HCT116 (cell line): Measurements from ENCODE around the gene RETREG1. TPM values are rescaled to one million over a fixed set of nuclear protein-coding genes. Genes with fewer than 3 reads are reported as not detected.

Experiments used
- ATAC-seq: fragments of 200-7000 bp; cut with Tn5 transposase; 2 replicates; pipeline ENCODE4 v1.9.1; 2020; ENCODE audit warnings: mild to moderate bottlenecking, moderate library complexity
- BruUV-seq: library from RNA; stranded (reverse); fragments of 400-500 nt; replicated peaks from 2 replicates; lab custom pipeline; 2021; lab: Mats Ljungman, UMichigan
- CTCF ChIA-PET: fragments of 300-600 bp; sonication (Branson Sonifier 250); formaldehyde crosslinking; loops from one replicate; lab custom pipeline; 2021; ENCODE audit warnings: antibody characterized with exemption; lab: Charles Lee
- POLR2A ChIA-PET: fragments of 300-600, 350-600 bp; sonication (Branson Sonifier 250); formaldehyde crosslinking; loops from one replicate; lab custom pipeline; 2021; ENCODE audit warnings: antibody characterized with exemption; lab: Charles Lee
- RAD21 ChIA-PET, 2 experiments: fragments of 300-600 bp; sonication (Branson Sonifier 250); formaldehyde crosslinking; loops; one replicate each; lab custom pipeline; 2023; ENCODE audit warnings: low total read pairs in 2 of 2; ENCODE audit not compliant: uncharacterized antibody in 2 of 2, unreplicated experiment in 2 of 2, low non-redundant PET in 1 of 2; lab: Charles Lee
- DNase-seq: peaks from one replicate; pipeline ENCODE4 v3.0.0-alpha.2; 2010; ENCODE audit warnings: low read depth, low spot score
- H2AFZ ChIP-seq: fragments of 200-600 bp; shearing (Covaris generic), sonication (generic); 2 replicates; pipeline ENCODE4 v1.6.1; 2017; ENCODE audit warnings: low read depth, mixed run types, mixed read lengths, antibody characterized with exemption, low read length; ENCODE audit not compliant: poor library complexity, severe bottlenecking
- H3K27ac ChIP-seq: 2 replicates; pipeline ENCODE4 v1.5.1; 2012; ENCODE audit warnings: low read depth, low read length
- H3K27me3 ChIP-seq: fragments of 200-600 bp; sonication (generic); 2 replicates; pipeline ENCODE4 v1.6.1; 2016; ENCODE audit warnings: mixed run types, low read length, mixed read lengths; ENCODE audit not compliant: insufficient read depth
- H3K36me3 ChIP-seq, 2 experiments: fragments of 200-500 bp in 1 of 2; fragments of 200-600 bp in 1 of 2; sonication (Bioruptor generic) in 1 of 2; sonication (generic) in 1 of 2; 2 replicates each; pipeline versions ENCODE4 v1.5.1 to v1.6.1; 2014 to 2016; ENCODE audit warnings: low read length in 2 of 2, inconsistent platforms in 1 of 2, mixed read lengths in 1 of 2, mixed run types in 1 of 2; ENCODE audit not compliant: insufficient read depth in 2 of 2, control insufficient read depth in 1 of 2
- H3K4me1 ChIP-seq, 2 experiments: fragments of 200-600 bp in 1 of 2; sonication (generic) in 1 of 2; 2 replicates each; pipeline versions ENCODE4 v1.5.1 to v1.6.1; 2012 to 2017; ENCODE audit warnings: low read length in 2 of 2, inconsistent platforms in 1 of 2, mild to moderate bottlenecking in 1 of 2, mixed read lengths in 1 of 2, mixed run types in 1 of 2, moderate library complexity in 1 of 2; ENCODE audit not compliant: insufficient read depth in 2 of 2, control insufficient read depth in 1 of 2
- H3K4me2 ChIP-seq: fragments of 200-600 bp; sonication (generic); 2 replicates; pipeline ENCODE4 v1.6.1; 2017; ENCODE audit warnings: mixed run types, low read length, mixed read lengths
- H3K4me3 ChIP-seq, 2 experiments: fragments of 200-600 bp in 1 of 2; sonication (generic) in 1 of 2; replicated peaks in 1 of 2; 2 replicates each; pipeline ENCODE4 v1.5.1; 2011 to 2016; ENCODE audit warnings: low read length in 2 of 2, control low read depth in 1 of 2, low read depth in 1 of 2, mild to moderate bottlenecking in 1 of 2, mixed read lengths in 1 of 2, mixed run types in 1 of 2
- H3K79me2 ChIP-seq: fragments of 200-600 bp; sonication (generic); 2 replicates; pipeline ENCODE4 v1.6.1; 2017; ENCODE audit warnings: mild to moderate bottlenecking, mixed run types, low read length, moderate library complexity, mixed read lengths; ENCODE audit not compliant: insufficient read depth
- H3K9ac ChIP-seq: fragments of 200-600 bp; sonication (generic); 2 replicates; pipeline ENCODE4 v1.6.1; 2016; ENCODE audit warnings: low read length, mixed read lengths
- H3K9me2 ChIP-seq: fragments of 200-600 bp; sonication (generic), shearing (Covaris generic); 2 replicates; pipeline ENCODE4 v1.6.1; 2017; ENCODE audit warnings: mixed run types, mild to moderate bottlenecking, moderate library complexity; ENCODE audit not compliant: insufficient read depth
- H3K9me3 ChIP-seq, 2 experiments: fragments of 200-500 bp in 1 of 2; fragments of 200-600 bp in 1 of 2; sonication (Bioruptor generic) in 1 of 2; sonication (generic) in 1 of 2; 2 replicates each; pipeline ENCODE4 v1.6.1; 2014 to 2017; ENCODE audit warnings: low read length in 2 of 2, mixed read lengths in 2 of 2, inconsistent platforms in 1 of 2, low read depth in 1 of 2, mild to moderate bottlenecking in 1 of 2, mixed run types in 1 of 2, moderate library complexity in 1 of 2; ENCODE audit not compliant: control insufficient read depth in 1 of 2, insufficient read depth in 1 of 2
- H4K20me1 ChIP-seq: fragments of 200-600 bp; sonication (generic), shearing (Covaris generic); 2 replicates; pipeline ENCODE4 v1.6.1; 2017; ENCODE audit warnings: mixed run types, mild to moderate bottlenecking, moderate library complexity; ENCODE audit not compliant: insufficient read depth
- CEBPB ChIP-seq: IDR thresholded peaks from 2 replicates; pipeline ENCODE4 v1.6.1; 2012; ENCODE audit warnings: low read depth
- EGR1 ChIP-seq: IDR thresholded peaks from 2 replicates; pipeline ENCODE4 v1.6.1; 2012; ENCODE audit warnings: low read depth
- EZH2phosphoT487 ChIP-seq: fragments of 200-600 bp; IDR thresholded peaks from 2 replicates; pipeline ENCODE4 v1.6.1; 2018; ENCODE audit warnings: antibody characterized with exemption, borderline replicate concordance
- JUND ChIP-seq: IDR thresholded peaks from 2 replicates; pipeline ENCODE4 v1.6.1; 2012
- RAD21 ChIP-seq: IDR thresholded peaks from 2 replicates; pipeline ENCODE4 v1.6.1; 2012; ENCODE audit warnings: low read depth, mild to moderate bottlenecking
- REST ChIP-seq: IDR thresholded peaks from 2 replicates; pipeline ENCODE4 v1.6.1; 2012; ENCODE audit warnings: low read depth
- SP1 ChIP-seq: IDR thresholded peaks from 2 replicates; pipeline ENCODE4 v1.6.1; 2012; ENCODE audit warnings: low read depth
- YY1 ChIP-seq: IDR thresholded peaks from 2 replicates; pipeline ENCODE4 v1.6.1; 2011; ENCODE audit warnings: low read length, low read depth, moderate library complexity, mild to moderate bottlenecking; ENCODE audit not compliant: insufficient replicate concordance; ENCODE audit errors: extremely low read depth
- ZFX ChIP-seq: fragments of 450-650 bp; IDR thresholded peaks from 2 replicates; pipeline ENCODE4 v1.6.1; 2017
- ZNF274 ChIP-seq: fragments of 200-500 bp; sonication (Bioruptor generic); IDR thresholded peaks from 2 replicates; pipeline ENCODE4 v1.6.1; 2014; ENCODE audit warnings: mild to moderate bottlenecking, low read depth, low read length, inconsistent platforms
- intact Hi-C: fragments of 100-400 bp; cut with micrococcal nuclease; formaldehyde crosslinking; loops from 2 replicates; pipeline ENCODE4 v1.10.0; 2022
- total RNA-seq: library from RNA; stranded (reverse); gene quantifications from one replicate; pipeline ENCODE4 v1.2.1, GENCODE V29; 2021; ENCODE audit not compliant: unreplicated experiment
- TF ChIP-seq, protein P1 (sequence below): IDR thresholded peaks from 2 replicates; pipeline ENCODE4 v1.6.1; 2012
- TF ChIP-seq, protein P2 (sequence below): IDR thresholded peaks from 2 replicates; pipeline ENCODE4 v1.6.1; 2011; ENCODE audit warnings: mild to moderate bottlenecking, low read length, moderate library complexity; ENCODE audit not compliant: insufficient replicate concordance; ENCODE audit errors: extremely low read depth

Gene RETREG1
- total RNA-seq, 1 experiment from 2014 or later: 6.0 TPM

DNA sequence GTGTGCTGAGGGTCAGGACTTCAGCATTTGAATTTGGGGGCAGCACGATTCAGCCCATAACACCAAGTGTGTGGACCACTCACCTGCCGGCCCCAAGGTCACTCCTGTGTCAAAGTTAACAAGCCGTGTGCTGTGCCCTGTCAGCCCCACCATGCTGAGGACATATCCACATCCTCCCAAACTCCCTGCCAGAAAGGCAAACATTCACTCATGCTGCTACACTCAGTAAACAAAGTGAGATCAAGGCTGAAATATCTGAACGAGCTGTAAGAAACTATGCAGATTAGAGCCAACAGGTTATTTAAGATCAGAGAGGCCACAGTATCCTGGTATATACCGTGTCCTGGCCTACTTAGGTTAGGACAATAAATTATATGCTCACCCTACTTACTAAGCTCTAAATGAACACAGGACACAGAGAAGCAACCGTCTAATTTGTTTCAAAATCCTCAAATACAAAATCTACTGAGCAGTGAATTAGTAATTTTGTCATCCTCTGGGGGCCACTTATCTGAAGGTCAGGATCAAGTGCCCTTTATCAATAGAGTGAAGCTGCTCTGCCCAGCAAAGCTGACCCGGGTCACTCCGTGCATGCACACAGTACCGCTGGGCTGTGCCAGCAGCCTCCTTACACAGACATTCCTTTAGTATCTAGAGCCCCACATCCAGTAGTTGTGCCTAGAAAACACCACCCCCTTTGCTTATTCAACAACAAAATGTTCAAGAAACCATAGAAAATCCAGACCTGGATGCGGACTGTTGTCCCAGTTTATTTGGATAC is 28.2 kb downstream of the RETREG1 start:
- Histone ChIP-seq H3K79me2 (no peaks in the 10 kb centered on the region), H3K9me3 (no peaks in the 10 kb centered on the region), H4K20me1 (no peaks in the 10 kb centered on the region), H2AFZ (no peak overlapping the region), H3K4me2 (no peak overlapping the region), H3K9me2 (no peaks in the 10 kb centered on the region), H3K36me3 (no peaks in the 10 kb centered on the region)
- ChIA-PET POLR2A (no interaction called here), RAD21 (no interaction called here)
- intact Hi-C loops: no loop called here
- no peak for DNase-seq
- ATAC-seq: no peak
- TF ChIP-seq ZNF274: no peak
- TF ChIP-seq, all 23 proteins: peak for 0
- H3K4me3 ChIP-seq: no peak overlapping the region
- CTCF ChIA-PET: no interaction called here
- no TSS peak for BruUV-seq
- H3K27ac ChIP-seq: no peak overlapping the region
- H3K9ac ChIP-seq: no peak overlapping the region
- H3K4me1 ChIP-seq: no peaks in the 10 kb centered on the region; a peak in 1 of 4 replicates
- no peaks in the 10 kb centered on the region for H3K27me3 ChIP-seq

DNA sequence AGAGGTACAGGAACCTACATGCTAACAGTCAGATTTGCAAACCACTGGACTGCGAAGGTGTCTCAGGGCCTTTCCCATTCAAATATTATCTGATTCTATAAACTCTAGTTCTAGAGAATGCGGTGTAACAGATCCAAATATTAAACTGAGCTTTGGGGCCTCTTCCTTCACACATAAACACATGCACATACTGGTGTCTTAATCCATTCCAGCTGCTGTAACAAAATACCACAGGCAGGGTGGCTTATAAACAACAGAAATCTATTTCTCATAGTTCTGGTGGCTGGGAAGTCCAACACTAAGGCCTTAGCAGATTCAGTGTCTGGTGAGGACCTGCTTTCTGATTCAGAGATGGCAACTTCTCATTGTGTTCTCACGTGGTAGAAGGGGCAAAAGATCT is 30.2 kb downstream of the RETREG1 start:
- Histone ChIP-seq H3K4me1 (no peaks in the 10 kb centered on the region), H3K4me2 (no peak overlapping the region), H3K9me3 (no peaks in the 10 kb centered on the region), H3K4me3 (no peak overlapping the region), H3K36me3 (no peaks in the 10 kb centered on the region), H4K20me1 (no peaks in the 10 kb centered on the region), H2AFZ (no peak overlapping the region), H3K79me2 (no peaks in the 10 kb centered on the region), H3K9ac (no peak overlapping the region), H3K9me2 (no peaks in the 10 kb centered on the region), H3K27ac (no peak overlapping the region), H3K27me3 (no peaks in the 10 kb centered on the region)
- CTCF ChIA-PET: no interaction called here
- intact Hi-C loops: no loop called here
- no peak for DNase-seq
- TF ChIP-seq, protein P1, sequence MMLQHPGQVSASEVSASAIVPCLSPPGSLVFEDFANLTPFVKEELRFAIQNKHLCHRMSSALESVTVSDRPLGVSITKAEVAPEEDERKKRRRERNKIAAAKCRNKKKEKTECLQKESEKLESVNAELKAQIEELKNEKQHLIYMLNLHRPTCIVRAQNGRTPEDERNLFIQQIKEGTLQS: no peak
- TF ChIP-seq, protein P2, sequence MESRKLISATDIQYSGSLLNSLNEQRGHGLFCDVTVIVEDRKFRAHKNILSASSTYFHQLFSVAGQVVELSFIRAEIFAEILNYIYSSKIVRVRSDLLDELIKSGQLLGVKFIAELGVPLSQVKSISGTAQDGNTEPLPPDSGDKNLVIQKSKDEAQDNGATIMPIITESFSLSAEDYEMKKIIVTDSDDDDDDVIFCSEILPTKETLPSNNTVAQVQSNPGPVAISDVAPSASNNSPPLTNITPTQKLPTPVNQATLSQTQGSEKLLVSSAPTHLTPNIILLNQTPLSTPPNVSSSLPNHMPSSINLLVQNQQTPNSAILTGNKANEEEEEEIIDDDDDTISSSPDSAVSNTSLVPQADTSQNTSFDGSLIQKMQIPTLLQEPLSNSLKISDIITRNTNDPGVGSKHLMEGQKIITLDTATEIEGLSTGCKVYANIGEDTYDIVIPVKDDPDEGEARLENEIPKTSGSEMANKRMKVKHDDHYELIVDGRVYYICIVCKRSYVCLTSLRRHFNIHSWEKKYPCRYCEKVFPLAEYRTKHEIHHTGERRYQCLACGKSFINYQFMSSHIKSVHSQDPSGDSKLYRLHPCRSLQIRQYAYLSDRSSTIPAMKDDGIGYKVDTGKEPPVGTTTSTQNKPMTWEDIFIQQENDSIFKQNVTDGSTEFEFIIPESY: no peak
- TF ChIP-seq ZFX (no peak), ZNF274 (no peak), REST (no peak), EZH2phosphoT487 (no peak), RAD21 (no peak), EGR1 (no peak), YY1 (no peak), SP1 (no peak), CEBPB (no peak), JUND (no peak)
- BruUV-seq: no TSS peak
- ATAC-seq: no peak
- POLR2A ChIA-PET: no interaction called here
- RAD21 ChIA-PET: no interaction called here
